GM19023 (cell line): Measurements from ENCODE around the gene BICC1.
"Not testable (repeated sequence)": the region's sequence is repeated elsewhere in the genome, so short reads cannot be mapped to it uniquely, and the experiment has no call there.

Experiments used
- ATAC-seq: cut with Tn5 transposase; IDR thresholded peaks from one replicate; pipeline ENCODE4 v1.9.1; 2021; ENCODE audit warnings: mild to moderate bottlenecking, moderate library complexity; ENCODE audit not compliant: unreplicated experiment

The BICC1 gene

DNA sequence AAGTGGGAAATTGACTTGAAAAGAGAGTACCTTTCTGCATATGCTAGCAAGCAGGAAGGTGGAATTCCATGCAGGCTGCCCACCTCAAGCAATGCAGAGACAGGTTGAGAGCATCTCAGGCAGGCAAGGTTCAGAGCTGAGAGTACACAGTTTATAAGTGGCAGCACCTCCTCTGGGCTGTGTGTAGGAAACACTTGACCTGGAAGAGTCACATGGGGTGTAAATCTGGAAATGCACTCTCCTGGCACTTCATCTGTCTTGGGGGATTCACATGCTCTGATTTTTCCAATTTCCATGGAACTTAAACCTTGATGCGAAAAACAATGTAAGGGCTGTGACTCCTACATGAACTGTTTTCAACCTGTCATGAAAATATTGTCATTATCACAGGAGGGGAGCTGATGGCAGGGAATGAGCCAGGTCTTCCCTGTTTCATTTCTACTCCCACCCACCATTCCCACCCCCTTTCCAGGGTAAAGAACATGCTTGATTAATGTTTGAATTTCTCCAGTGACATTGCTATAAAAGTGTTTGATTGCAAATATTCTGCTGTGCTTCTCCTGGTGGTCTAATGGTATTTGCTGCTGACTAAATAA, 328.3 kb downstream of the BICC1 start:
- no peak for ATAC-seq

DNA sequence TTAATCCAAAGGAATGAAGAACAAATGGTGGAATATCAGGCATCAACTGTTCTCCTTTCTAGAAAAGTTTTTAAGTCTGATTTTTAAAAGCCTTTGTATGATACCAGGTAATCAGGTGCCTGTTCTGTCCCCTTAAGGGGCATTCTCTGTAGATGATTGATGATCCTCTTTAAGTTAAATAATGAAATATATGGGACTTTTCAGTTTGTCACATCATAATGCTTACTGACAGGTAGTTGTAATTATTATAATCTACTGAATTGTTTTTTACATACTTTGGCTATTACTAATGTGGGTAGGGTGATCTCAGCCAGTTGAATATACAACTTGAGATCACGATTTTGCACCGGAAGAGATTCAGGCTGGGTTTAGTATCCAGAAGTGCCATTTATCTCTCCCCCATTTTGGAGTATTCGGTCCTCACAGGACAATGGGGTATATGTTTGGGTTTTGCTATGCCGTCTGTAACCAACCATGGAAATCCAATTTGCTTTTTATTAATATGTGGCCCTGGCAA, 330.2 kb downstream of the BICC1 start:
- ATAC-seq, result no peak

DNA sequence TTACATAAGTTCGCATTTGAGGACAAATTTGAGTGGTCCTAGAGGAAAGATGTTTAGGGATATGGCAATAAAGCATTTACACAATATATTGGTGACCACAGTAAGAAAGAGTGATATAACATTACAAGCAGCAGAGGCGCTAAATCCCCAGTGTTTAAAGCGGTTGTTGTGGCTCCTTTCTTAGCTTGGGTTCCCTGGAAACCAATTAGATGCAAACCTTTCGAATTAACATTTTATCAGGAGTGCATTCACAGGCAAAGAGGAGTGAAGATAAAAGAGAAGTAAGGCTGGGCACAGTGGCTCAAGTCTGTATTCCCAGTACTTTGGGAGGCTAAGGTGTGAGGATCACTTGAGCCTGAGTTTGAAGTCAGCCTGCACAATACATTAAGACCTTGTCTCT, 331.1 kb downstream of the BICC1 start:
- ATAC-seq, result no peak

DNA sequence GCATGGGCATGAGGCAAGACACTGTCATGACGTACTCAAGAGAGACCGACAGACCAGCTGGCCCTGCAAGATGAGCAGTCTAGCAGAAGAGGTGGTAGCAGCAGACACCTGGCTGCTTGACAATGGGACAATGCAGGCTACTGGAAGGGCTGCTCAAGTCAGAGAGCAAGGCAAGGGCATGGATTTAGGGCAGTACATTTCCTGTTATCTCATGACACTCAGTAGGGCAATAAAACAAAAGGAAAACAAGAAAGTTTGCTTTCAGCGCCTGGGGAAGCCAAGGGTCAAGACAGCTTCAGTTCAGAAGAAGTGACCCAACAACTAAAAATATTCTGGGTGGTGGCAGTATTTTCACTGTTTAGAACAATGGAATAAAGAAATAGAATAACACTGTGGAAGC, 332.0 kb downstream of the BICC1 start:
- no peak for ATAC-seq

DNA sequence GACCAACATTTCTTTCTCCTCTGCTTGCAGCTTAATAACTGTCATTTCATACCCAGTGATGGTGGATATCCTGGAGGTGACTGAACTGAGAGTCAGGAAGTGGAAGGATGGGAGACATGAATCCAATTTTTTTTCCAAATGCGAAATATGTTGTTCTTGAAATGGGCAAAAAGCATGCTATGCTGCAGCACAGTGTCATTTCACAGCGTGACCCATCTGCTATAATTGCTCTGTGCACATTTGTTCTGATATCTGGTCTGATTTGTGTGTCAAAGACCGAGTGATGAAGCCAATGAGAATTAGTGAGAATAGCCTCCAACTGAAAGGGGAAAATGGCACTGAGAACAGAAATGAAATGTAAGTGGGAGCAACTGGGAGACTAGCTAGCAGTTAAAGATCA, 334.2 kb downstream of the BICC1 start:
- ATAC-seq, result no peak

DNA sequence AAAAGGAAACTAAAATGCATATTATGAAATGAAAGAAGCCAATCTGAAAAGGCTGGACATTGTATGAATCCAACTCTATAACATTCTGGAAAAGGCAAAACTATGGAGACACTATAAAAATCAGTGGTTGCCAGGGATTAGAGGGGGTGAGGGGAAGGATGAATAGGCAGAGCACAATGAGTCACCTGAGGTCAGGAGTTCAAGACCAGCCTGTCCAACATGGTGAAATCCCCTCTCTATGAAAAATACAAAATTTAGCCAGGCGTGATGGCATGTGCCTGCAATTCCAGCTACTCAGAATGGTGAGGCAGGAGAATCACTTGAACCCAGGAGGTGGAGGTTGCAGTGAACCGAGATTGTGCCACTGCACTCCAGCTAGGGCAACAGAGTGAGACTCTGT, 338.9 kb downstream of the BICC1 start:
- no peak for ATAC-seq

DNA sequence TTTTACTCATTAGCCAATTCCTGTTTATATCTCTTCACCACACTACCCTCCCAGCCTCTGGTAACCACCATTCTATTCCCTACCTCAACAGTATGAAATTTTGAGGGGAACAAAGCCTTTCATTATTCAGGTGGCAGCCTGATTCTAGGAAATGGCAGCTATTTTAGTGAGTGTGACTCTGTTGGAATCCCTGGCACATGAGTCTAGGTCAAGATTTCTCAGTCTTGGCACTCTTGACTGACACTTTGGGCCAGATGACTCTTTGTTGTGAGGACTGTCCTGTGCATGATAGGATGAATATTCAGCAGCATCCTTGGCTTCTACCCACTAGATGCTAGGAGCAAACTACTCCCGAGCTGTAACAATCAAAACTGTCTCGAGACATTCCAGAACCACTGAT, 341.0 kb downstream of the BICC1 start:
- ATAC-seq, result no peak

DNA sequence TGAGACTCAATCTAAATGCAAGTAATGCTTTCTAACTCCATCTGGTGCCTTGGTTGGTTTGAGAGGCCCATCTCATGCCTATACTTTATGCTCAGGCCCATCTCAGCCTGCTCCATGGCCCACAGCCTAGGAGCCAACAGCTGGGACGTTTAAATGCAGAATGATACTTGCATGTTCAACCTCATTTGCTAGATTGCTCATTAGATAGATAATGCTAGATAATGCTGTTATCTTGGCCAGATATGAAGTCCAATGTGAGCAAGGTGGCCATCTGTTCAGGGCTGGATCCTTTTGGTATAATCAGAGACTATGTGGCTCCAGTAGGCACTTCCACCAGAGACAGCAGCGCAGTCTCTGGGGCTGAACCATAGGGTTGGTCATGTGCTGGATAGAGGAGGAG, 342.1 kb downstream of the BICC1 start:
- no peak for ATAC-seq

DNA sequence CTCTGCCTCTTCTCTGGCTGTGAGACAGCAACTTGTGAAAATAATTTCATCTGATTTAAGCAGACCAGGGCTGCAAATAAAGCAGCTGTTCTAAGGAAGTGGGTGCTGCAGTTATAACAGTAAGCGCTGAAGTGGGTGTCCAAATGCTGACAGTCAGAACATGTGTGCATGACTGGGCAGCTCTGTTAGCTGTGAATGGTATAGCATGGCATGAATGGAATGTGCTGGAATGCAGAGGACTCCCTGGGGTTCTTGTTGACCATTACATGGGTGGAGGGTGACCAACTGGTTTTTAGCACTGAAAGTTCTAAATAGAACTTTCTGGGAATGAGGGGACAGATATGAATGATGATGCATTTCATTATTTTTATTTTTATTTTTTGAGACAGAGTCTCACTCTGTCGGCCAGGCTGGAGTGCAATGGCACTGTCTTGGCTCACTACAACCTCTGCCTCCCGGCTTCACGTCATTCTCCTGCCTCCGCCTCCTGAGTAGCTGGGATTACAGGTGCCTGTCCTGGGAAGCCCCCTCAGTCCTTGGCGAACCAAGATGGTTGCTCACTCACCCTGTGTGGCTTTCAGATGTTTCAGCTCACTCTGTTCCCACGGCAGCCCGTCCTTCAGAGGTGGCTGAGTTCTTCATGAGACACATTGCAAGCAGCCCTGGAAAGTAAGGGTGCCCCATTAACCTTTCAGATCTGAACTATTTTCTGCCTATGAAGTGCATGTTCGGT, 344.0 kb downstream of the BICC1 start:
- ATAC-seq, result no peak

DNA sequence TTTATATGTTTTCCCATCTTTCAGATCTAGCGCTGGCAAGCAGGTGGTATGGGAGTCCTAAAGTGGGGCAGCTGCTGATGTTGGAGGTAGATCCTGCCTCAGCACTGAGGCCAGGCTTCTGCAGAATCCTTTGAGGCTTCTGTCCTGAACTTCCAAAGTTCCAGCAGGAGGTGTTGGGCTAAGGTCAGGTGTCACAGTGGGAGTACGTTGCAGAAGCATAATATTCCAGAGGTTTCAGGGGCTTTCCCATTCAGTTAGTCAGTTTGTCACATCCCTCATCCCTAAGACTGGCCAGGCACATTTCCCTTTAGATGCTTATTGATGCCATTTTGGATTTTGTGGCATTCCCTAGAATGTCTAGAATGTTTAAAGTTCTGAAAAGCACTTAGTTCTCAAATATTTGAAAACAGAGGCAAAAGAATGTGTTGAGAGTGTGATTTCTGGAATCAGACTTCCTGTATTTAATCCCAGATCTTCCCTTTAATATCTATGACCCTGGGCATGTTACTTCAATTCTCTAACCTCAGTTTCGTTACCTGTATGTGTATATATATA, 344.7 kb downstream of the BICC1 start:
- ATAC-seq, result no peak

DNA sequence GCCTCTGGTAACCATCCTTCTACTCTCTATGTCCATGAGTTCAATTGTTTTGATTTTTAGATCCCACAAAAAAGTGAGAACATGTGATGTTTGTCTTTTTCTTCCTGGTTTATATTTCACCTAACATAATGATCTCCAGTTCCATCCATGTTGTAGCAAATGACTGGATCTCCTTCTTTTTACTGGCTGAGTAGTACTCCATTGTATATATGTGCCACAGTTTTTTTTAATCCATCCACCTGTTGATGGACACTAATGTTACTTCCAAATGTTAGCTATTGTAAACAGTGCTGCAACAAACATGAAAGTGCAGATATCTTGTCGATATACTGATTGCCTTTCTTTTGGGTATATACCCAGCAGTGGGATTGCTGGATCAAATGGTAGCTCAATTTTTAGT, 345.5 kb downstream of the BICC1 start:
- ATAC-seq, result not testable (repeated sequence)

DNA sequence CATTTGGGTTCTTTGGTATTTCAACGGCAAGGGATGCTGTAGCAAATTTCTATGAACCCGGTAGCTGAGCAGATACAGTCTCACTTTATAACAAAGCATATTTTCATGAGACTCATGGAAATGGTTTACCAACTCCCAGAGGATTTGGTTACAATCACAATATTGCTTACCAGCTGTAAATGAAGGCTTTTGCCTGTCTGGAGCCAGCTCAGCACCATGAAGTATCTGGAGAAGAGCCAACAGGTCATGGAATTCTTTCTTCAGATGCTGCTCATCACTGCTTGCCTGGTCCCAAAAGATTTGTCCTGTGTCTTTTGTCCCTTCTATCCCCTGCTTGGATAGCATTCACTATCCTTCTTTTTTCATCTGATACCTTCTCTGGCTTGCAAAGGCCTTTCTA, 346.9 kb downstream of the BICC1 start:
- no peak for ATAC-seq

DNA sequence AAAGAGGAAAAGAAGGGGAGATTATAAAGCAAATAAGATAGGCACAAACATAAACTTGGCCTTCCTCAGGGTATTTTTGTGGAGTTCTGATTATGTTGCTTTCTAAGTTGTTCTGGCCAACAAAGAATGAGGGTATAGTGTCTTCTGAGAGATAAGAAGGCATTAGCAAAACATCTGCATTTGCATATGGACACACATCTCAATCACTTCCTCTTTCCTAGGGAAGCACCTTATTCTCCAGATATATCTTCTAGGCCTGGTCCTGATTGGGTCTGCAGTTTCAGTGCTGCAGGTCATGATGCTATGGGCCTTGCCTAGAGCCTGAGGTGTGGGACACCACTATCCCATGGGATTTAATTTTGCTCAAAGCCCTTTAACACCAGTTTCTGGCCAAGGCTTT, 355.0 kb downstream of the BICC1 start:
- ATAC-seq, result peak; percentile 69

DNA sequence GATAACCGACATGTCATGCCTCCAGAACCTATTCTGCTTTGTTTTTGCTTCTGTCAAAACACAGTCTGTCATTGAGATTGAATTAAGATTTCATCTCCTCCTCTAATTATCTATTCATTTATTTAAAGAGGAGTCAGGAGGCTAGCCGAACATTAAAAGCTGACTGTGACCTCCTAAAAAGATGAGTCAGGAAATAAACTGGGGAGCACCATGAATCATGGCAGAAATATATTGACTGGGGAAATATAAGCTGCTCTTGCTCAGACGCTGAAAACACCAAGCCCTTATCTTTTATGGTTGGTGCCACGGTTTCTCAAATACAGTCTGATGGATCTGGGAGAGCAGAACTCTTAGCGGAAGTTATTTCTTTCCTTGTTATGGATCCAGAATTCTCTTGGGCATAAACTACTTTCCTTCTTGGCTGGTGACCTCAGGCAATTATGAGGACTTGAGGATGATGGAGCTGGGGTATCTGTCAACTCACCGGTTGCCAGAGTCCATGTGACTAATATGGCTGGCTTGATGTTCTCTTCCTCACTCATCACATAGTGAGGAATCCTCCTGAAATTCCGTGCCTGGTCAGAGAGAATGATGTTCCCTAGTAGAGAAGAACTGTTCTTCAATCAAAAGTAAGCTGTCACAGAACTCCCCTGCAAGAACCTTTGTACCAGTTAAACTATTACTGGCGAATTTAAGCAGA, 356.2 kb downstream of the BICC1 start:
- no peak for ATAC-seq

DNA sequence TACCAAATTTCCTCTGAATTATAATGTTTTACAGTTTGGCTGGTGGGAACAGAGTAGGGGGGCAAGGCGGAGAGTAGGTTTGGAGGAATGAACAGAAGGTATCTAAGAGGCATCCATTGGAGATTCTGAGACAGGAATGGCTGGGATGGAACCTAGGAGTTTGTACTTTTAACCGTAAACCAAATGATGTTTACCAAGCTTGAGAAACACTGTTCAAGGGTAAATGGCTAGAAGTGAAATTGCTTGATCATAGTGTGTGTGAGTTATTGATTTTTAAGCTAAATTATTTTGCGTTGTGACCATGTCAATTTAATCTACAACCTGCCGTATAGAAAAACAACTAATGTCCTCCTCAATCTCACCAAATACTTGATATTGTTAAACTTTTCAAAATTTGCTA, 357.4 kb downstream of the BICC1 start:
- ATAC-seq, result no peak

DNA sequence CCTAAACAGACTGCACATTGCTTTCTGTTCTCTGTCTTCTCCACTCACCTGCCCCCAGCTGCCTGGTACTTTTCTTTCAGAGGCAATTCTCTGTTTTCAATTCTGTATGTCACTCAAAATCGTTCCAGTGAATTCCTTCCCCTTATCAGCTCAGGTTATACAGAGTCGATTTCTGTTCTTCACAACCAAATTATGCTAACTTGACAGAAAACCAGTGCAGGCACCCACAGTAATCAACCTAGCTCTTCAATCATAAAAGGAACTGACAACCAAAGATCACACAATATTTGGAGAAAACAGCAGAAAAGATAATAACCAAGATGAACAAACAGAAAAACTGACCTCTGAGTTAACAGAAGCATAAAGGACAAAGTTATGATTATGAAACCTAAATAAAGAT, 360.5 kb downstream of the BICC1 start:
- no peak for ATAC-seq
